NCI-H146 treated with DMSO at 0.1 percent for 48 hours (cell line): ENCODE data around the gene CYFIP1.

ENCODE experiments used
- DNase-seq: peaks from one replicate; lab custom pipeline; 2025; ENCODE audit not compliant: unreplicated experiment; lab: John Stamatoyannopoulos, UW

The CYFIP1 gene

GRCh38 chr15:22871481-22872086, 108.6 kb downstream of the CYFIP1 start:
- DNase-seq: no peak

DNA sequence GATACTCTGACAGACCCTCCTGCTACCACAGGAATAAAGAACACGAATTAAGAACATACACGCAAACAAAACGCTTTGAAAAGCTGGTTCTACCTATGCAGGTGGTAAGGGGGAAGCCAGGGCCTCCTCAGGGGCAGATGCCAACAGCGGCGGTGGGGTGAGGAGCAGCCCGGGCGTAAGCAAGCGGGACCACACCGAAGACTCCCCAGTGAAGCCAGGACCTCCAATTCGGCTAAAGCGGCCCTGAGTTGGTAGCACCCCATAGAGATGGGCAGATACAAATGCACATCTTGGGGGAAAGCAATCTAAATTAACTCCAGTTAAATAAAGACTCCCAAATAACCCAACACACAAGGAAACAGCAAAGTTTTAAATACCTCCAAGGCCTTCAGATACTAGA, 109.3 kb downstream of the CYFIP1 start:
- no peak for DNase-seq

DNA sequence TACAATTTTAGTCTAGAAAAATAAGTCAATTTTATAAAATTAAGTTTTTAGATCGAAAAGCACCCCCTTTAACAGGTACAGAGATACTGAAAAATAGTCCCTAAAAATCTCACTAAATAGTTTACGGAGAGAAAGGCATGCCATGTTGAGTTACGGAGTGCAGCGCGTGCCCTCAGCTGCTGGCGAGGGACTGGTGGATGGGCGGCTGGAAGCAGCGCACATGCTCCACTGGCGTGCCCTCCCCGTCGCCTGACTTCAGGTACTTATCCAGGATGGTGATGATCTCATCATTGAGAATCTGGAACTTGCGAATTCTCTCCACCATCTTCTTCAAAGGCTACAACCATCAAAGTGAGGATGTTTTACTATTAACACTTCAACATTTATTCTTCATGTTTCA, 110.3 kb downstream of the CYFIP1 start:
- DNase-seq: no peak

- no peak for DNase-seq
Observed at GRCh38 chr15:22868928-22869327, 111.2 kb downstream of the CYFIP1 start.

GRCh38 chr15:22868495-22868894, 111.7 kb downstream of the CYFIP1 start:
- DNase-seq: no peak

DNA sequence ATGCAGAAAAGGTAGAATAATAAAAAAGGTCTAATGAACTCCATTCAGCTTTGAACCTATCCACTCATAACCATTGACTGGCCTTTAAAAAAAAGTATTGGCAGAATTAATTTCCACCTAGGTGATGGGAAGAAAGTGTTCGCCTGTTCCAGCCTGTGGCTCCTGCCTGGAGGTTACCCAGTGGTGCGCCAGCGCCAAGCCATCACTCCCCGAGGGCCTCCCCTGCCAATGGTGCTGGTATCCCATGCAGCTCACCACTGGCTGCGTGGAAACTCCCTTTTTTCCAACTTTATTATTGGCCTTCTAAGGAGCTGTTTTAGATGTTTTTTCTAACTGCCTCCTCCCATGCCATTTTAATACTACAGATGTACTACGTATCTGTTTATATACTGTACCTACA, 112.3 kb downstream of the CYFIP1 start:
- no peak for DNase-seq

- no peak for DNase-seq
Observed at GRCh38 chr15:22866079-22866478, 114.1 kb downstream of the CYFIP1 start.

- no peak for DNase-seq
Observed at GRCh38 chr15:22863356-22863755, 116.8 kb downstream of the CYFIP1 start.

DNA sequence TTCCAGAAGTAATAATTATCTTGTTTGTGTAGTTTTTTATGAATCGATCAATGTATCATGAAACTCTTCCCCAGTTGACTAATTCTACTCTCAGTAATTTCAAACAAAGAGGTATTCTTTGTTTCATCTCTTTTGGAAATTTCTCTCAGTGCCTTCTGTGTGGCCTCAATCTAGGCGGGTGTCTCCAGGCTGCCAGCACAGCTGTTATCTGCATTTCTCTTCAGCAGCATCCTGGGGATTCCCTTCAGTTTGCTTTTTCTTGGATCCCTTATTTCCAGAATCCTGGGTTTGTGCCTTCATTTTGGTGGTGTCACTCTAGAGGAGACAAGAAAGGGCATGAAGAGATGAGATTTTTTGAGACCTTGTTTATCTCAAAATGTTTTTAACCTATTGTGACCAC, 119.0 kb downstream of the CYFIP1 start:
- no peak for DNase-seq

DNA sequence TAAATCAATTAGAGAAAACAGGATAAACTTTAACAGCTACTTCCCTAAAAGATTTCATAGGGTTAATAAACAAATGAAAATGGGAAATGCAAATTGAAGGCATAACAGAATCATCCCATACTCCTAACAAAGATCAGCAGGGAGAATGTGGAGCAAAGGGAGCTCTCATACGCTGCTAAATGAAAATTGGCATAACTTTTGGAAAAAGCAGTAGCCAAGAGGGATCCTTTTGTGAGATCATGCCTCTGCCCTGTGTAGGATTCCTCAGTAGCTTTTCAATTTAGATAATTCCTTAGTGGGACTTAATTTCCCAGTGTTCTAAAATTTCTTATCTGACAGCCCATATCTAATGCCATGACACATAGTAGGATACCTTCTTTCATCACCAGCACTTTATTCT, 123.5 kb downstream of the CYFIP1 start:
- no peak for DNase-seq

DNA sequence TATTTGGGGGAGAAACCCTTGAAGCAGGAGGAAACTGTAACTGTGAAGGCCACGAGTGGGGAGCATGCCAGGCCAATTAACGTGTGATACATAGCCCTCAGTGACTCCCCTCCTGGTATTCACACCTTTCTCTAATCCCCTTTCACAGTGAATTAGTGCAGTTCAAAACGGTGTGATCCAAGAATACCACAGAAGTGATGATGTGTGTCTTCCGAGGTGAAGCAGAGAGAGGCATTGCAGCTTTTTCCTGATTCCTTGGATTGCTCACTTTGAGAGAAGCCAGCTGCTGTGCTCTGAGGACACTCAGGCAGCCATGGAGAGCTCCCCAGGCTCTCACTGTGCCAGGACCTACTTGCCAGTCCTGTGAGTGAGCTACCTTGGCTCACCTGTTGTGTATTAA, 124.4 kb downstream of the CYFIP1 start:
- DNase-seq: no peak

- no peak for DNase-seq
Observed at GRCh38 chr15:22851513-22851912, 128.7 kb downstream of the CYFIP1 start.

DNA sequence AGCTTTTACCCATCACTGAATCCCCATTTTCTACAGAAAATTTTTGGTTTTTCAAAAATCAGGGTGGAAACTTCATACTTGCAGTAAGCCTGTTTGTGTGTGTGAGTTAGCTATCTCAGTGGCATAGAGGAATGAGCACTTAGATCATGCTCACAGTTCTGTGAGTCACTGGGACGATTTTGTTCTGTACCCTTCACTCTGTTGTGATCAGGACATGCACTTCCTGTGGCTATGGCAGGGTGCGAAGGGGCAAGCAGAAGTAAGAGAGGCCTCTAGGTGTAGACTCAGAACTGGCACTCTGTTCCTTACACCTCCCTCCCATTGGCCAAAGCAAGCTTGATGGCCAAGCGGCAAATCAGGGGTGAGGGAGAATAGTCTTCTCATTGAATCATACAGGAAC, 130.1 kb downstream of the CYFIP1 start:
- DNase-seq: no peak

DNA sequence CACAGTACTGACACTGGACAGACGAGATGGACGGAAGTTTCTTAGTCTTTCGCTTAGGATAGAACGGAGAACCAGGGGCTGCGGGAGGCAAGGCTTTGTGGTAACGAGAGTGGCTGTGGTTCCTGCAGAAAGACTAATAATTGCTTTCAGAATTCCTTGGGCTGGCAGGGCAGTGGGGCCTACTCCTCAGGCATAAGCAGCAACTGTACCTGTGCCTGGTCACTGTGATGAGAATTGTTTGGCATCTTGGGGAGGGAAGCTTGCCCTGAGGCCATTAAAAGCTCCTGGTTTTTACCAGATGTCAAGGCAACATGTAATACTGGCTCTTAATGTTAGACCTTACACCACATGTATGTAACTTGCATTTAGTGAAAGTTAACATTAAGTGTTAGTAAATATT, 134.1 kb downstream of the CYFIP1 start:
- no peak for DNase-seq

DNA sequence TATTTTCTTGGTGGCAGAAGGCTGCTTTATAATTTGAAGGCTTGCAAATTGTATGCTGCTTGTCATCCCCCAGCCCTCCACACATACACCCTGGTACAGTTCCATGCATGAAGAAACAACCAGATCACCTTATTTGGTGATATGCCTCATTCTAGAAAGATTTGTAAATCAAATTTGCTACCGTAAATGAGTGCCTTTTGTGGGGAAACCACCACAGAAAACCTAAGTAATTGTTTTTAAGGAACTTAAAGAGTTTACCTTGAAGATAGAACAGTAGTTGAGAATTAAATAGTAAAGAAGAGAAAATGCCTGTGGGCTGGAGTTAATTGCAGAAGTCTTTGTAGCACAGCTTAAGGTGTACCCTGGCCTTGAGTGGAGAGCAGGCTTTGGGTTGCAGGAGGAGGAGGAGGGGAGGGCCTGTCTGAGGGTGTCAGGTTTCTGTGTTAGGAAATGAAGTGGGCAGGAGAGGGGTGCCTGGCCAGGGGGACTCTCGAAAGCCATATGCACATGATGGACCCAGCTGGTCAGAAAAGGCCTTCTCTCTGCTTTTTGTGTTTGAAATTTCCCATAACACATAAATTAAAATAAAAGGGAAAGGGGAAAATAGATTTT, 134.8 kb downstream of the CYFIP1 start:
- no peak for DNase-seq

DNA sequence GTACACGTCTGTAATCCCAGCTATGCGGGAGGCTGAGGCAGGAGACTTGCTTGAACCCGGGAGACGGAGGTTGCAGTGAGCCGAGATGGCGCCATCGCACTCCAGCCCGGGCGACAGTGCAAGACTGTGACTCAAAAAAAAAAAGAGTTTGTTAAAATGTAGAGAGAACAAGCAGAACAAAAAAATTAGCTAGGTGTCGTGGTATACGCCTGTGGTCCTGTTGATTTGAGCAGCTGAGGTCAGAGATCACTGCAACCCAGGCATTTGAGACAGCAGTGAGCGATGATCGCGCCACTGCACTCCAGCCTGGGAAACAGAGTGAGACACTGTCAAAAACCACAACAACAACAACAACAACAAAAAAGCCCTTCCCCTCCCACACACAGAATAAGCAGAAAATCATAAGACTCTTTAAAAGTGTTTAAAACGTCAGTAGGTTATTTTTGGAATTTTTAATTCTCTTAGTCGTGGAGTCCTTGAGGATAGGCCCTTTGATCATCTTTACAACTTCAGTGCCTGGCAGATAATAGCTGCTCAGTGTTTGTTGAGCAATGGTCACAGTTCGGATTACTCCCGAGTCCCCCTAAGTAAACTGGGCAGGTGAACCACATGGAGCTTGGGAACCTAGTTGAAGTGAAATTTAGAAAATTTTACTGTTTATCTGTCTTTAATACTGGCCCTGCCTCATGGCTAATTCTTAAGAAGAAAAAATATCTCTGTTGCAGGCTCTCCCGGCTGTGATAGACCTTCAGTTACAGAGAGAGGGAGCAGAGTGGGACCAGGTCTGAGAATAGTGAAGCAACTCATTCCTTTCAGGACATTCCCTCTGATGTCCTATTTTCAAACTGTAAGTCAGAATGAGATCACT, 135.5 kb downstream of the CYFIP1 start:
- DNase-seq: no peak

GRCh38 chr15:22839046-22839695, 141.0 kb downstream of the CYFIP1 start:
- no peak for DNase-seq

DNA sequence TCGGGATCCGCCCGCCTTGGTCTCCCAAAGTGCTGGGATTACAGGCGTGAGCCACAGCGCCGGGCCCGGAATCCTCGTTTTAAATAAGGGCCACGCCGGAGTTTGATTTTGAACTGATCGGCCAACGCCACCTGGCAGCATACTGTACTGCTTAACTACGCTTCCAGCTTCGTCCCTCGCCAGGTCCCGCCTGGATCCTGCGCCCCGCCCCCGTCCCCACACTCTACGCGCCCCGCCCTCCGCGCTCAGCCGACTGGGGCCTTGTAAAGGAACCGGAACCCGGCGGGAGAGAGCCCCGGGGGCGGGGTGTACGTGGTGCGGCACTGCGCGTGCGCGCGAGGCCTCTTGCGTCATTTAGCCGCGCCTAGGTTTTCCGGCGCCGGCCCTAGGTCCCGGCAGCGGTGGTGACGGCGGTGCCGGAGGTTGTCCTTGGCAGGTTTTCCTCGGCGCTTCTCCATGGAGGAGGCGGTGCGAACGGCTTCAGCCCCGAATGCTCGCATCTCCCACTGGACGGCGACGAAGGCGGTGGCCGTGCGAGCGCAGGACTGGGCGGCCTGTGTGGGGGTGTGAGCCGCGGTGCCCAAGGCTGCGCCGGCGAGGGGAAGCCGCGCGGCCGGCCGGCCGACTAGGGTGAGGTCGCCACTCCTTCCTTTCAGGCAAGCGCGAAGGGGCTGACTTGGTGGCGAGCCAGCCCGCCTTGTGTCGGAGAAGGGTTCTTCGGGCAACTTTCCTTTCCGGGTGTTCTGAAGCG, 141.7 kb downstream of the CYFIP1 start, which contains the start of gene NIPA2:
TSS of gene NIPA2 (plus strand) at position 375 of the 751 bp plus-strand sequence. CDS start 13,066 bp downstream, outside the sequence.
- DNase-seq: peak; percentile 87

DNA sequence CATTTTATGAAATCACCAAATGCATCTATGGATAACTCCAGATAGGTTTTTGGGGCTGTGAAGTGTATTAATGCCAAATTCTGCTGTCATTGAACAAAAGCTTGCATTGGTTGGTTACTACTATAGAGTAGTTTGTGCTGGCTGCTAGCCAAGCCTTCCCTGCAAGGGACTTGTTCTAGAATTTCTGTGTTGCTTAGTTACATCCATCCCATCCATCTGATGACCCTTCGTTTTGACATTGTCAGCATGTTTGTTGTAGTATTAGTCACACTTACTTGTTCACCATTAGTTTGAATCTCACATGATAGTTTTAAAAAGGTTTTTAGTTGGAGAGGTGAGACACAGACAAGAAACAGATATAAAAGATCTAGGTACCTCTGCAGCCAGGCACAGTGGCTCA, 148.7 kb downstream of the CYFIP1 start:
- no peak for DNase-seq

- no peak for DNase-seq
Observed at GRCh38 chr15:22827125-22827524, 153.0 kb downstream of the CYFIP1 start.
